ENCODE results near the gene FOXP1.

FOXP1 gene

DNA sequence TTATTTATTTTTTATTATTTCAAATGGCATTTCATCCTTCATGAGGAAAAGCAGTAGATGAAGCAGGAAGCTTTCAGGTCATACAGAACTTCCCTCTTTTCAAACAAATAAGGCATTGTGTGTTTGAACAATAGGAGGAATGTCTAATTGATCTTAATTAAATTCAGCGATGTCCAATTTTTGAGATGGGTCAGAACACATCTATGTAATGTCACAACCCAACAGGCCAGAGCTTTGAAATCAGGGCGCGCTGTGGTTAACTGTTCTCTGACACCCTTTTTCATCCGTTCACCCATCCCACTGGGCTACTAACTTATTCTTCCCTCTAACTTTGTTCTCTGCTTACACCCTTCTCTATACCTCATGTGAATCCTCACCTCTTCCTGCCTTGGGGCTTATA is 510.5 kb downstream of the FOXP1 start:
- Histone ChIP-seq H3K36me3 (ENCODE audit: insufficient read depth, low read length) (peaks cover 27% of the 10 kb centered on the region; the same call in 1 of the 2 replicates), H3K9me2 (ENCODE audit: low read depth, low read length) (no peaks in the 10 kb centered on the region), H4K20me1 (ENCODE audit: insufficient read depth, low read length) (no peaks in the 10 kb centered on the region), H3K4me2 (ENCODE audit: low read length) (no peak overlapping the region), H2AFZ (ENCODE audit: low read length) (no peak overlapping the region), H3K9me3 (ENCODE audit: low read length) (no peaks in the 10 kb centered on the region), H3K27ac (ENCODE audit: low read depth, low read length, poor library complexity, severe bottlenecking) (no peak overlapping the region), H3F3A (ENCODE audit: insufficient read depth, low read length) (0 out of 2 replicates have a peak, but pooled peaks cover 3% of the 10 kb centered on the region), H3K4me1 (ENCODE audit: insufficient read depth, low read length, severe bottlenecking) (peaks cover 8% of the 10 kb centered on the region), H3K27me3 (ENCODE audit: insufficient read depth, low read length) (no peaks in the 10 kb centered on the region), H3K79me2 (ENCODE audit: insufficient read depth, low read length) (0 out of 2 replicates have a peak, but pooled peaks cover 3% of the 10 kb centered on the region), H3K9ac (ENCODE audit: low read length) (no peak overlapping the region), H3K4me3 (ENCODE audit: low read depth, low read length, poor library complexity, severe bottlenecking) (no peak overlapping the region)
- TF ChIP-seq, protein P1, sequence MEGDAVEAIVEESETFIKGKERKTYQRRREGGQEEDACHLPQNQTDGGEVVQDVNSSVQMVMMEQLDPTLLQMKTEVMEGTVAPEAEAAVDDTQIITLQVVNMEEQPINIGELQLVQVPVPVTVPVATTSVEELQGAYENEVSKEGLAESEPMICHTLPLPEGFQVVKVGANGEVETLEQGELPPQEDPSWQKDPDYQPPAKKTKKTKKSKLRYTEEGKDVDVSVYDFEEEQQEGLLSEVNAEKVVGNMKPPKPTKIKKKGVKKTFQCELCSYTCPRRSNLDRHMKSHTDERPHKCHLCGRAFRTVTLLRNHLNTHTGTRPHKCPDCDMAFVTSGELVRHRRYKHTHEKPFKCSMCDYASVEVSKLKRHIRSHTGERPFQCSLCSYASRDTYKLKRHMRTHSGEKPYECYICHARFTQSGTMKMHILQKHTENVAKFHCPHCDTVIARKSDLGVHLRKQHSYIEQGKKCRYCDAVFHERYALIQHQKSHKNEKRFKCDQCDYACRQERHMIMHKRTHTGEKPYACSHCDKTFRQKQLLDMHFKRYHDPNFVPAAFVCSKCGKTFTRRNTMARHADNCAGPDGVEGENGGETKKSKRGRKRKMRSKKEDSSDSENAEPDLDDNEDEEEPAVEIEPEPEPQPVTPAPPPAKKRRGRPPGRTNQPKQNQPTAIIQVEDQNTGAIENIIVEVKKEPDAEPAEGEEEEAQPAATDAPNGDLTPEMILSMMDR (IDR thresholded peaks at IDR 0.05; ENCODE audit: low read length) = no peak
- no peak for TF ChIP-seq EZH2 (IDR thresholded peaks at IDR 0.05; ENCODE audit: borderline replicate concordance, low read length)

DNA sequence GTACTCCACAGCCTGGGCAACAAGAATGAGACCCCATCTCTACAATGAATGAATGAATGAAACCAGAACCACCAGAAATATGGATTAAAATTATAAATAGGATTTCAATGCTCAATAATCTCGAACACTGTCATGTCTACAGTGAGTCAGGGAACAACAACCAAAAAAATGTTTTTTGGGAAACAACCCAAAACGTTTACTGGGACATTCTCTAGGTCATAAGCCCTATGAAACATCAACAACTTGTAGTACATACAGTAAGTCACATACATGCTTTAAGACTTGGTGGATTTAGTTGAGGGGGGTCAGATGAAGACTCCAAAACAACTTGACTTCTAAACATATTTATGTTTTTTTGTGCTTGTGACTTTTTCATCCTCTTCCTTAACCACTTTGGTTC is 511.2 kb downstream of the FOXP1 start:
- no peak overlapping the region for H3K4me2 ChIP-seq (ENCODE audit: low read length)
- peaks cover 25% of the 10 kb centered on the region; the same call in 1 of the 2 replicates for H3K36me3 ChIP-seq (ENCODE audit: insufficient read depth, low read length)
- 0 out of 2 replicates have a peak, but pooled peaks cover 3% of the 10 kb centered on the region for H3F3A ChIP-seq (ENCODE audit: insufficient read depth, low read length)
- H3K79me2 ChIP-seq (ENCODE audit: insufficient read depth, low read length) = peaks cover 4% of the 10 kb centered on the region; the same call in 1 of the 2 replicates
- no peak overlapping the region for H2AFZ ChIP-seq (ENCODE audit: low read length)
- no peaks in the 10 kb centered on the region for H3K9me3 ChIP-seq (ENCODE audit: low read length)
- H3K4me1 ChIP-seq (ENCODE audit: insufficient read depth, low read length, severe bottlenecking) = peaks cover 11% of the 10 kb centered on the region
- H3K9me2 ChIP-seq (ENCODE audit: low read depth, low read length) = no peaks in the 10 kb centered on the region
- no peaks in the 10 kb centered on the region for H3K27me3 ChIP-seq (ENCODE audit: insufficient read depth, low read length)
- H3K27ac ChIP-seq (ENCODE audit: low read depth, low read length, poor library complexity, severe bottlenecking) = no peak overlapping the region
- no peak overlapping the region for H3K9ac ChIP-seq (ENCODE audit: low read length)
- TF ChIP-seq, protein P1 (IDR thresholded peaks at IDR 0.05; ENCODE audit: low read length) = no peak
- TF ChIP-seq EZH2 (IDR thresholded peaks at IDR 0.05; ENCODE audit: borderline replicate concordance, low read length) = no peak
- H3K4me3 ChIP-seq (ENCODE audit: low read depth, low read length, poor library complexity, severe bottlenecking) = no peak overlapping the region
- no peaks in the 10 kb centered on the region for H4K20me1 ChIP-seq (ENCODE audit: insufficient read depth, low read length)

DNA sequence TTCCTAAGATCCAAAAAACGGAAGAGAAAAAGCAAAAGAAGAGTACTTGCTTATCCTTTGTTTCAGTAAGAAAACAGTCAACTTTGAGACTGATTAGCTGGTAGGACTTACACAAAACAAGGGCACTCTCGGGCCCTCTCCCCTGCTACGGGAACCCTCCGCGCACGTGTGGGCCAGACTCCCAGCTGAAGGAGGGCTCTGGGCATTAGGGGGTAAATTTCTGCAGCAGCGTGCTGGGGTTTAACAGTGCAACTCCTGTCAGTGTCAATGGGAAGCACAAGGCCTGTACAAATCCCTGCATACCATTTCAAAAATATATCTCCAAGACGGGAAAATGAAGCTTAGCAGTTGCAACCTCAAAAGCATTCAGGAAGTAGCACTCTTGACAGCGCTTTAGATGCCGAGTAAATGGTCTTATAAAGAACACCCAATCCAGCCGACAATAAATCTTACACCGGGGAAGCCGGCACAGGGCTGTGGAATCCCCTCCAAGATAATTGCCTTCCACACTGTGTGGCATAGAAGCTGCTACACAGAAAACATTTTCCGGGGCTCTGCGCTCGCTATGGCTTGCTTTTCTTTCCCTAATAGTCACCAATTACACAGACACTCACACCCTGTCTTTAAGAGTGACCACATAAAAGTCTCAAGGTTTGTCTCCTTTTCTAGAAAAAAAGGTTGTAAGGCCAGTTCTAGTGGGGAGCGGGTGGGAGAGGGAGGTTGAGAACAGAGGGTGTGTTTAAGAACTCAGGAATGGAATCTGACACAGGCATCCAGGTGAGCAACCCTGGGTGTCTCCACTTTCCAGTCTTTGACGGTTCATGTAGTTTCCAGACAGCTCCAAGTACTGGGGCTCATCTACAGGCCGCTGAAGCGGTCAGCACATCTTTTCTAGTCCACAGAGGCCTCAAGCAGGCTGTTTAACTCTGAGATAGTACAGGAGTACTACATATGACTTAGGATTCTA is 512.7 kb downstream of the FOXP1 start:
- Histone ChIP-seq H3K4me3 (ENCODE audit: low read depth, low read length, poor library complexity, severe bottlenecking) (no peak overlapping the region), H4K20me1 (ENCODE audit: insufficient read depth, low read length) (no peaks in the 10 kb centered on the region), H3K27me3 (ENCODE audit: insufficient read depth, low read length) (no peaks in the 10 kb centered on the region), H3K79me2 (ENCODE audit: insufficient read depth, low read length) (peaks cover 13% of the 10 kb centered on the region), H3F3A (ENCODE audit: insufficient read depth, low read length) (0 out of 2 replicates have a peak, but pooled peaks cover 3% of the 10 kb centered on the region), H3K9ac (ENCODE audit: low read length) (no peak overlapping the region), H3K4me1 (ENCODE audit: insufficient read depth, low read length, severe bottlenecking) (peaks cover 26% of the 10 kb centered on the region), H3K9me3 (ENCODE audit: low read length) (no peaks in the 10 kb centered on the region), H3K27ac (ENCODE audit: low read depth, low read length, poor library complexity, severe bottlenecking) (no peak overlapping the region), H3K9me2 (ENCODE audit: low read depth, low read length) (no peaks in the 10 kb centered on the region), H2AFZ (ENCODE audit: low read length) (no peak overlapping the region), H3K4me2 (ENCODE audit: low read length) (no peak overlapping the region), H3K36me3 (ENCODE audit: insufficient read depth, low read length) (peaks cover 16% of the 10 kb centered on the region; the same call in 1 of the 2 replicates)
- TF ChIP-seq EZH2 (IDR thresholded peaks at IDR 0.05; ENCODE audit: borderline replicate concordance, low read length) = no peak
- TF ChIP-seq, protein P1 (IDR thresholded peaks at IDR 0.05; ENCODE audit: low read length) = no peak
